GM10847 (cell line): ENCODE data around the gene SRC.

ENCODE experiments used
- POLR2A ChIP-seq: IDR thresholded peaks from 2 replicates; pipeline ENCODE4 v1.6.1; 2011; ENCODE audit not compliant: insufficient read length; ENCODE audit errors: extremely low read depth

The SRC gene

DNA sequence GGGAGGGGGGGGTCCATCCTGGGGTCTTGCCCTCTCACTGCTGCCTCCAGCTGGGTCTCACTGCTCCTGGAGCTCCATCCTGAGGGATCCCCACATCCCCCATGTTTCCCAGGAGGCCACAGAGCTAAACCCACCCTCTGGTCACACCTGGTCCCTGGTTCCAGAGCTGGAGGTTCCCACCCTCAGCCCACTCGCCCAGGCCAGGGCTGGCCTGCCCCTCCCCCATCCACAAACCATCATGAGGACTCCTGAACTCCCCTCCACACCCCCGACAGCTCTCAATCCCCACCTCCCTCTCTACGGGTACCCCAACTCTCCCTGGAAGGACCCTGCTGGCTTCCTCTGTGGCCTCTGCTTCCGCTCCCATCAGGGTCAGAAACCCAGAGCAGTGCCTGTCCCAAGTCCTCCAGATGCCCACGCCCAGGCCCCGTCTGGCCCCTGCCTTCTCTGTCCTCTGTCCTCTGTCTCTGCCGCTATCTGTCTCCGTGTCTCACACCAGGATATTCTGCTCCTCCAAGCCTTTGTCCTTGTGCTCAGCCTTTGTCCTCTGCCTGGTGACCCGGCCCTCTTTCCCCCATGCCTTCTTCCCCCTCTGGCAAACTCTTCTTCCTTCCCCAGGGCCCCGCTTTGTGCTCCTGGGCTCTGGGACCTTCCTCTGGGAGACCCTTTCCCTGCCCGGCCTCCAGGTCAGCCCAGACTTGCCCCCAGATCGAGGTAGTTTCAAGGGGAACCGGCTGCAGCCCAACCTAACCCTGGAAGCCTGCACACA is 74.0 kb downstream of the SRC start:
- TF ChIP-seq POLR2A, result no peak

DNA sequence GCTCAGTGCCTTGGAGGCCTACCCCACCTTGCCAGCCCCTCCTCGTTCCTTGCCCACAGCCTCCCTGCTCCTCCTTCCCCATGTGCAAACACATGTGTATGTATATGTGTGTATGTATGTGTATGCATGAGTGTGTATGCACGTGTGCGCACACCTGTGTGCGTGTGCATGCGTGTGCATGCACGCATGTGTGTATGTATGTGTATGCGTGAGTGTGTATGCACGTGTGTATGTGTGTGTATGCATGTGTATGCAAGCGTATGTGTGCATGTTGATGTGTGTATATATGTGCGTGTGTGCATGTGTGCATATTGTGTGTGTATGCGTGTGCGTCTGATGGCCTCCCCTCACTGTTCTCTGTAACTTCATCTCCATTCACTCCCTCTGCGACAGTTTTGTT is 74.7 kb downstream of the SRC start:
- no peak for TF ChIP-seq POLR2A

DNA sequence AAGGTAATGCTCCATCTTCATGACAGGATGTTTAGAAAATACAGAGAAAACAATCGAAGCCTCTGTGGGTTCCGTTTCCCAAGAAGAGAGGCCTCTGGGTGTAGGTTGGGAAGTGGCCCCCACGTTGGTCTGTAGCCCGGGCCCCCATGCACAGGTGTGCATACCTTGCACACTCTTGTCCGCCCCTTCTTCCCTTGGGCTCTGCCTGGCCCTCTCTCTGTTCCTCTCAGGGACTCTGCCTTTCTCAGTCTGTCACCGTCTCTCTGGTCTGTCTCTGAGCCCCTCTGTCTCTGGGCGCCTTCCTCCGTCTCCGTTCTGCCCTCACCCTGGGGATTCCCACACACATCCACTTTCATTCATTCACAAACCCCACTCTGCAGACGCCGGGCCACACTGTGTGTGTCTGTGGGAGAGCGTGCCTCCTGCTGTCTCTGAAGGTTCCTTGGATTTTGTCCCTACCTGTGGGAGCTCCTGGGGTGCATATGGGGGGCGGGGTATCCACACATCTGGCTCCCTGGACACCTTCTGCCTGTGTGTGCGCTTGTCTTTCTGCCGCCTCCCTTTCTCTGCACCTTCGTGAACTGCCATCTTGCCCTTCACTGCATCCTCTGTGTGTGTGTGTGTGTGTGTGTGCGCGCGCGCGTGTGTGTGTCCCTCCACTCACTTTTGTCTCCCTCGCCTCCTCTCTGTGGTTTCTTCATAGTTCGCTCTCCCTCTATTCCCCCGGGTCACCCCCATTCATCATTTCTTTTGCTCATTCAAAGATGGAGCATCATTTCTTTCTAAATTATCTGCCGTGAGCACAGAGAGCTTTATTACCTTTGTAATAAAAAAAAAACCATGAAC is 75.3 kb downstream of the SRC start:
- no peak for TF ChIP-seq POLR2A

DNA sequence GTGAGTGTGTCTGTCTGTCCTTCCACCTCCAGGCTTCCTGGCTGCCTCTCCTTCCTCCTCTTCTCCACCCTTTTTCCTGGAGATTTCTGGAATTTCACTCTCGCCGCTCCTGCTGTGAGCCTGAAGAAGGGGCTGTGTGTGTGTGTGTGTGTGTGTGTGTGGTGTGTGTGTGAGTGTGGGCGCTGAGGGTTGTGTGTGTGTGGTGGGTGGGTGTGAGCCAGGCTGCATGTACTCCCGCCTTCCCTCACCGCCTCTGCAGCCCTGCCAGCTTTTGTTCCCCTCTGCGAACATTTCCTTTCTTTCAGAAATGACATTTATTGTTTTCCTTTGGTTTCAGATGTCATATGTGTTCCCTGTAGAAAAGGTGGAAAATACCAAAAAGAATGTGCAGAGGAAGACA is 76.0 kb downstream of the SRC start:
- no peak for TF ChIP-seq POLR2A

DNA sequence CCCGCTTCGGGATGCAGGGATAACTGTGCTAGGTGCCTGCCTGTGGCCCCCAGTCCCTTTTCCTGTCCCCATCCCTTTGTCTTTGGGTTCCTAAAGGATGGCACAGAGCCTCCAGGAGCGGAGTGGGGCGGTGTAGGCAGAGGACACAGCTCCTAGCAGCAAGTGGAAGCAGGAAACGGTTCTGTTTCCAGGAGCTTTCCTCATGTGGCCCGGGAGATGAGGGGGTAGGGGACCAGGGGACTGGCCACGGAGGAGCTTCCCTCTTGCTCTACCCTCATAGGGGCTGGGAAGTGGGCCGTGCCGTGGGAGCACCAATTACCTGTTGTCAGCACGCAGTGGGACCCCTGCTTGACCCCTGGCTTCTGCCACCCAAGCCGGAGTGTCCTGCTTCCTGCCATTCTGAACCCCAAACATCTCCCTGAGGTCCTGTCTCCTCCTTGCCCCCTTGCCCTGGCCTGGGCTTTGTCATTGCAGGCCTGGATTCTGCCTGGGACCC is 76.9 kb downstream of the SRC start:
- no peak for TF ChIP-seq POLR2A

DNA sequence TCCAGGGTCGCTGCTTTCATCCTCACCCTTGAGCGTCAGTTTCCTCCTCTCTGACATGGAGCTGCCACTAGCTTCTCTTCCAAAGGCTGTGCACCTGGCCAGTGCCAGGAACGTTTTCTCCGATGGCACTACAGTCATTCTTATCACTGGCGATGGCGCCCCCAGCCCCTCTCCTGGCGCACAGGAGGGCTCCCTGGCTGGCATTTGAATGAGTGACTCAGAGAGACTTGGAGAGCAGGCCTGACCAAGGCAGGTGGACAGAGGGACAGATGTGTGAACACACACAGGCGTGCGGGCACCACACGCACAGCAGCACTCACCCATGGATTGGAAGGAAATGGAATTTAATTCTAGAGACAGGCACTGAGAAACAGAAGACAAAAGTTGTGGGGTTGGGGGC is 77.6 kb downstream of the SRC start:
- TF ChIP-seq POLR2A, result no peak

DNA sequence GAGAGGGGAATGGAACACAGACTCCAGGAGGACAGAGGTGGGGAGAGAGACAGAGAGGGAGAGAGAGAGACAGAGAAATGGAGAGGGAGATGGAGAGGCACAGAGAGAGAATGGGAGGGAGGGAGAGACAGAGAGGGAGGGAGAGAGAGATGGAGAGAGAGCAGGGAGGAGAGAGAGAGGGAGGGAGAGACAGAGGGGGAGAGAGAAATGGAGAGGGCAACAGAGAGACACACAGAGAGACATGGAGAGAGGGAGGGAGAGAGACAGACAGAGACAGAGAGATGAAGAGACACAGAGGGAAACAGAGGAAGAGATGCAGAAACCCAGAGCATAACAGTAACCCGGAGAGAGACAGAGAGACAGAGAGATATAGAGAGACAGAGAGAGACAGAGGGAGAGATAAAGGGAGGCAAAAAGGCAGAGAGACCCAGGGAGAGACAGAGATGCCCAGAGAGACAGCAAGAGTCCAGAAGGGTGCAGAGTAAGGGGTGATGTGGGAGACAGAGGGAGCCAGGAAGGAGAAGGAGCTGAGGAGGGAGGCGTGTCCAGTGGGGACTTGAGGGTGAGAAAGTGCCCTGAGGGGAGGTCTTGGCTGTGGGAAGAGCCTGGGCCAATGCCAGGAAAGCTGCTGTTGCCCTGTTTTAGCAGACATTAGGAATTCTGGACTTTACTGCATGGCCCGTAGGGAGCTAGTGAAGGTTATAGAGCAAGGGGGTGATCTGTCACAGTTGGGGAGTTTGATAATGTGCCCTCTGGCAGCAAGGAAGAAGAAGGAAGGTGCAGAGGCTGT is 78.3 kb downstream of the SRC start:
- TF ChIP-seq POLR2A, result no peak

DNA sequence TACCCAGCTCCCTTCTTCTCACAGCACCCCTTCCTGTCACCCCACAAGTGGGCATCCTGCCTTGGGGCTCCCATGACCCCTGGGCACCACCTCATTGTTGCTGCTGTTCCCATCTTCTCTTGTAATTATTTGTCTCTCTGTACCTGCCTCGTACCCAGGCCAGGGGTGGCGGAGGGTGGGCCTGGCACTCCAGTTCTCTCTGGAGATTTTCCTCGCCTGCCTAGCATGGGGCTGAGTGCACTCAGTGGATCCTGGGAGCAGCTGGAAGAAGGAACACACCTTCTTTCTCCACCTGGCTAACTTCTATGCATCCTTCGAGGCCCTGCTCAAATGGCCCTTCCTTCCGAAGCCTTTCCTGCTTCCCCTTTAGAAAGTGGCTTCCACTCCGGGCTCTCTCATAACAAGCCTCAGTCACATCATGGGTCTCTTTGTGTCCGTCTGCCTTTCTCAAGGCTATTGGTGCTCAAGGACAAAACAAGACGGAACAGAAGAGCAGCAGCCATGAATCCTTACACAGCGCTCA is 79.2 kb downstream of the SRC start:
- TF ChIP-seq POLR2A, result no peak

DNA sequence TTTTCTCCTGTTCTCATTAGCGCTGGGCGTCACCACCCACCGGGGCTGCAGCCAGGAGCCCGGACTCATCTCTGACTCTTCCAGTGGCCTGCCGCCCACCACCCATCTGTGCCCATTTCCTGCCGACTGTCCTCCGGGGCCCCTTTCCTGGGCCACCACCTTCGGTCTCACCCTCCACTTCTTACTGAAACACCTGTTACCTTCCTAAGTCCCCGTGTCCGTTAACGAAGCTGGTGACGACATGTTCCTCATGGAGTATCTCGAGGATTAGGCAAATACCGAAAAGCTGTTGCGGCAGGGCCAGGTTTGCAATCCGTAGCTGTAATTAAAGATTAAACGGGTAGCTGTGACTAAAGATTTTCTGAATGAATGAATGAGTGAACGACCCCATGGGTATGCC is 80.2 kb downstream of the SRC start:
- TF ChIP-seq POLR2A, result no peak

DNA sequence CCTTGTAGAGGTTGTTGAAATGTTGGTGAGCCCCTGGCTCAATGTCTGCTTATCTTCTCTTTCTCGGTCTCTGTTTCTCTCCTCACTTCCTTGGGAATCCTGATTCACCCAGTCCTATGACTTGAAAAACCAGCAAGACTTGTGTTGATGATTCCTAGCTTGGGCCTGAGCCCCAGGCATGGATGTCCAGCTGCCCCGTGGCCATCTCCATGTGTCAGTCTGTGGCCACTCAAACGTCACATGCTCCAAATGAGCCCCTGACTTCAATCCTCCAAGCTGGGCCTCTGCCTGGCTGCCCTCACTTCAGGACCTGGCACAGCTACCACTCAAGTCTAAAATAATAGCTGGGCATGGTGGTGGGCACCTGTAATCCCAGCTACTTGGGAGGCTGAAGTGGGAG is 81.0 kb downstream of the SRC start:
- TF ChIP-seq POLR2A, result no peak

DNA sequence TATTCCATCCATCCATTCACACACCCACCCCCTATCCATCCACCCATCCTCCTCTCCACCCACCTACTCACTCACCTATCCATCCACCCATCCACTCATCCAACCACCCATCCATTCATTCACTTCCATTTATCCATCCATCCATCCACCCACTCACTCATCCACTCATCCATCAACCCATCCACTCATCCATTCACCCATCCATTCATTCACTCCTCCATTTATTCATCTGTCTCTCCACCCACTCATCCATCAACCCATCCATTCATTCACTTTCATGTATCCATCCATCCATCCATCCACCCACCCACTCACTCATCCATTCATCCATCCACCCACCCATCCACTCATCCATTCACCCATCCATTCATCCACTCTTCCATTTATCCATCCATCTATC is 84.1 kb downstream of the SRC start:
- no peak for TF ChIP-seq POLR2A

DNA sequence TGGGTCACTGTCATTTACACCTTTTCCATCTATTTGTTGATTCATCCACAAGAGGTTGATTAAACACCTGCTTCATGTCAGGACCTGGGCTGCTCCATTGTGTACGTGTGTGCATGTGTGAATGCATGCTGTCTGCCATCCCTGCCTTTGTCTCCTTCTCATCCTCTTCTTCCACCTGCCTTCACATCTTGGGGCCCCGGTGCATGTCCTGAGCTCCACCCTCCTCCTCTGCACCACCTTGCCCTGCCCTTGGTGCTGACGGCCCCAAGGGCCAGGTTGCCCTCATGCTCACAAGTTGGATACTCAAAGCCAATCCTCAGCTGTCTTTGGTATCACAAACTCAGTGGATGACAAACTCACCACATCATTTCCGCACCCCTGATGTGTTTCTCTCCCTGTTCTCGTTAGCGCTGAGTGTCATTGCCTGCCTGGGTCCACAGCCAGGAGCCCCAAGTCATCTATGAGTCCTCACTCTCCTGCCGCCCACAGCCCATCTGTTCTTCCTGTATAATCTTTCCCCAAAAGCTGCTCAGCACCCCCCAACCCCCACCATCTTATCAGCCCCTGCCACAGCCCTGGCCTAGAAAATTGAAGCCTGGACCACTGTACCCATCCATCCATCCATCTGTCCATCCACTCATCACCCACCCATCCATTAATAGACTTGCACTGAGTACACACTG is 85.0 kb downstream of the SRC start:
- TF ChIP-seq POLR2A, result no peak

DNA sequence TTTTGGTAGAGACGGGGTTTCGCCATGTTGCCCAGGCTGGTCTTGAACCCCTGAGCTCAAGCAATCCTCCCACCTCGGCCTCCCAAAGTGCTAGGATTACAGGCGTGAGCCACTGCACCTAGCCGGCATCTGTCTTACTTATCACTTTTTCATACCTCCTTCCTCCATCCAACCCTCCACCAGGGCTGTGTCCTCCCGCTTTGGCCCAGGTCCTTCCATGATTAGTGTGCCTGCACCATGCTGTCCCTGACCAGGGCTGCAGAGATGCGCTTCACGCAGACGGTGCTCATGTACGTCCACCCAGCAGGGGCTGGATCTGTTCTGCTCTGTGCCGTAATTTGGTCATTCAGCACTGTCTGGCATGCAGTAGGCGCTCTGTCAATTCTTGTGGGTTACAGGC is 85.8 kb downstream of the SRC start:
- TF ChIP-seq POLR2A, result no peak

DNA sequence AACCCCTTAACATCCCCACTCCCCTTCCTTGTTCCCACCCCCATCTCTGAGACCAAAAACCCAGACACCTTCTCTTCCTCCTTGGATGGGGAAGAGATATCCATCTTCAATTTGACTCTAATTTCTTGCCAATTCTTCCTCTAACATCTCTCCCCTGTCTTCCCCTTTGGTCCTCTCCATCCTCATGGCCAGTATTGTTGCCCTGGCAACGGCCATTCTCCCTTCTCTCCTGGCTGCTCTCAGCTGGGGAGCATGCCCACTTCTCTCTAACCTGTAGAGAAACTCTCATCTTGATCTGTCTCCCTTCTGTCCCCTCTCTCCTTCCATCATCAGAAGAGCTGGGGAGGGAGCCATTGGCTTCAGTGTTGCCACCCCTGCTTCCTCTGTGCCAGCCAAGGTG is 86.7 kb downstream of the SRC start:
- TF ChIP-seq POLR2A, result no peak

DNA sequence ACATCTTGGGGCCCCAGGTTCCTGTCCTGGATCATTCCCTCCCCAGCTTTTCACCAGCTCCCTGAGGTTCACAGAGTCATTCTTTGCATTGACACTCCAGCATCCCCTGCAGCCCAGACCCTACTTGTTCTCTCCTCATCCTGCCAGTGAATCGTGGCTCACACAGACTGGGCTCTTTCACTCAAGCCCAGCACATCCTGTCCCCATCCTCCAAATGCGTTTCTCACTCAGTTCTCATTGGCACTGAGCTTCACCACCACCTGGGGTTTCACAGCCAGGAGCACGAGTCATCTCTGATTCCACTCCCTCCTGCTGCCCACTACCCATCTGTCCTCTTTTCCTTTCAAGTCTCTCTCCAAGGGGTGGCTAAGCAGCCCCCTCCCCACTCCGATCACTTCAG is 89.7 kb downstream of the SRC start:
- TF ChIP-seq POLR2A, result no peak
